ENCODE results near the gene ROR2. TPM values are rescaled to one million over a fixed set of nuclear protein-coding genes. Genes with fewer than 3 reads are reported as not detected.

The ROR2 gene
- polyA plus RNA-seq, 6 donors from 2014 or later = 0.05 TPM; not detected in 5

GRCh38 chr9:91700475-91700874 lies 249.6 kb downstream of the ROR2 start:
- no peak overlapping the region for H3K27ac Mint-ChIP-seq
- H3K36me3 Mint-ChIP-seq = peaks cover 0 to 6% of the 10 kb centered on the region in 2 donors
- H3K27me3 Mint-ChIP-seq = peaks cover 7 to 13% (median 10%) of the 10 kb centered on the region in 3 donors
- ATAC-seq (ENCODE audit: low read depth in 2 of 2) (no peak), DNase-seq (no peak)
- H3K9me3 Mint-ChIP-seq = peaks cover 4 to 26% (median 16%) of the 10 kb centered on the region in 7 donors
- no peak overlapping the region for H3K4me3 Mint-ChIP-seq
- peaks cover under 1 to 4% (median 4%) of the 10 kb centered on the region in 3 donors for H3K4me1 Mint-ChIP-seq

GRCh38 chr9:91698266-91698665 lies 251.8 kb downstream of the ROR2 start:
- Mint-ChIP-seq H3K4me1 (peaks cover 4 to 5% (median 4%) of the 10 kb centered on the region in 3 donors), H3K4me3 (no peak overlapping the region), H3K27ac (no peak overlapping the region), H3K27me3 (peaks cover 8 to 20% (median 16%) of the 10 kb centered on the region in 3 donors), H3K36me3 (no peaks in the 10 kb centered on the region), H3K9me3 (peaks cover under 1 to 13% (median 5%) of the 10 kb centered on the region in 7 donors)
- DNase-seq (no peak), ATAC-seq (ENCODE audit: low read depth in 2 of 2) (no peak)

- DNase-seq (no peak), ATAC-seq (ENCODE audit: low read depth in 2 of 2) (no peak)
- Mint-ChIP-seq H3K27ac (no peak overlapping the region), H3K27me3 (peaks cover 5 to 23% (median 17%) of the 10 kb centered on the region in 3 donors), H3K9me3 (peaks cover 0 to 5% (median under 1%) of the 10 kb centered on the region in 7 donors), H3K4me1 (peaks cover 4 to 5% (median 4%) of the 10 kb centered on the region in 3 donors), H3K36me3 (no peaks in the 10 kb centered on the region), H3K4me3 (no peak overlapping the region)
Measured at GRCh38 chr9:91697201-91697600, 252.8 kb downstream of the ROR2 start.

GRCh38 chr9:91694081-91694870 lies 255.8 kb downstream of the ROR2 start:
- Mint-ChIP-seq H3K4me1 (peaks cover 4 to 5% (median 4%) of the 10 kb centered on the region in 3 donors), H3K9me3 (peaks cover 0 to 5% (median 0%) of the 10 kb centered on the region in 7 donors), H3K27me3 (peaks cover 8 to 17% (median 11%) of the 10 kb centered on the region in 3 donors), H3K4me3 (no peak overlapping the region), H3K36me3 (no peaks in the 10 kb centered on the region), H3K27ac (no peak overlapping the region)
- no peak for DNase-seq
- no peak for ATAC-seq (ENCODE audit: low read depth in 2 of 2)

- Mint-ChIP-seq H3K36me3 (no peaks in the 10 kb centered on the region), H3K4me3 (no peak overlapping the region), H3K4me1 (peaks cover 4 to 5% (median 4%) of the 10 kb centered on the region in 3 donors), H3K9me3 (peaks cover 0 to 5% (median 0%) of the 10 kb centered on the region in 7 donors), H3K27ac (no peak overlapping the region), H3K27me3 (peaks cover 8 to 17% (median 11%) of the 10 kb centered on the region in 3 donors)
- DNase-seq (no peak), ATAC-seq (ENCODE audit: low read depth in 2 of 2) (no peak)
Measured at GRCh38 chr9:91693226-91693625, 256.8 kb downstream of the ROR2 start.

- peak overlapping the region in 2 of 6 donors; percentile 14 to 25 for H3K27ac Mint-ChIP-seq
- no peaks in the 10 kb centered on the region for H3K36me3 Mint-ChIP-seq
- ATAC-seq (ENCODE audit: low read depth in 2 of 2) (no peak), DNase-seq (no peak)
- no peak overlapping the region for H3K4me3 Mint-ChIP-seq
- peaks cover 0 to 5% (median 0%) of the 10 kb centered on the region in 7 donors for H3K9me3 Mint-ChIP-seq
- peaks cover 7 to 17% (median 8%) of the 10 kb centered on the region in 3 donors for H3K27me3 Mint-ChIP-seq
- peaks cover 0 to 5% (median 0%) of the 10 kb centered on the region in 3 donors for H3K4me1 Mint-ChIP-seq
Measured at GRCh38 chr9:91690540-91691249, 259.3 kb downstream of the ROR2 start.

- no peak for ATAC-seq (ENCODE audit: low read depth in 2 of 2)
- Mint-ChIP-seq H3K4me1 (no peaks in the 10 kb centered on the region), H3K9me3 (no peaks in the 10 kb centered on the region), H3K36me3 (no peaks in the 10 kb centered on the region), H3K27ac (no peak overlapping the region), H3K27me3 (peaks cover 7 to 9% (median 8%) of the 10 kb centered on the region in 3 donors), H3K4me3 (no peak overlapping the region)
- DNase-seq = no peak
Measured at GRCh38 chr9:91689006-91689405, 261.0 kb downstream of the ROR2 start.

GRCh38 chr9:91683269-91683668 lies 266.8 kb downstream of the ROR2 start:
- no peaks in the 10 kb centered on the region for H3K36me3 Mint-ChIP-seq
- ATAC-seq (ENCODE audit: low read depth in 2 of 2) = no peak
- H3K4me1 Mint-ChIP-seq = peaks cover 3 to 6% (median 5%) of the 10 kb centered on the region in 3 donors

GRCh38 chr9:91682806-91683205 lies 267.2 kb downstream of the ROR2 start:
- Mint-ChIP-seq H3K36me3 (no peaks in the 10 kb centered on the region), H3K4me3 (no peak overlapping the region), H3K27ac (peak overlapping the region in 1 of 6 donors; percentile 49), H3K9me3 (no peaks in the 10 kb centered on the region), H3K27me3 (peaks cover 21 to 39% (median 26%) of the 10 kb centered on the region in 3 donors), H3K4me1 (peaks cover 3 to 6% (median 5%) of the 10 kb centered on the region in 3 donors)
- DNase-seq (no peak), ATAC-seq (ENCODE audit: low read depth in 2 of 2) (no peak)

More at GRCh38 chr9:91683269-91683668, 266.8 kb downstream of the ROR2 start:
- peaks cover 18 to 39% (median 26%) of the 10 kb centered on the region in 3 donors for H3K27me3 Mint-ChIP-seq
- DNase-seq = no peak
- H3K27ac Mint-ChIP-seq = no peak overlapping the region
- H3K4me3 Mint-ChIP-seq = no peak overlapping the region
- H3K9me3 Mint-ChIP-seq = no peaks in the 10 kb centered on the region

GRCh38 chr9:91681461-91682305 lies 268.3 kb downstream of the ROR2 start:
- no peaks in the 10 kb centered on the region for H3K36me3 Mint-ChIP-seq
- peak; percentile 44 for DNase-seq
- H3K9me3 Mint-ChIP-seq = no peaks in the 10 kb centered on the region
- H3K4me1 Mint-ChIP-seq = peaks cover 3 to 6% (median 5%) of the 10 kb centered on the region in 3 donors
- peak overlapping the region in 1 of 6 donors; percentile 39 for H3K27ac Mint-ChIP-seq
- peak overlapping the region; percentile 60 to 84 (median 74) for H3K4me3 Mint-ChIP-seq
- ATAC-seq (ENCODE audit: low read depth in 2 of 2) = peak; percentile 89 to 93
- H3K27me3 Mint-ChIP-seq = peaks cover 26 to 47% (median 34%) of the 10 kb centered on the region in 3 donors

GRCh38 chr9:91680998-91681397 lies 269.0 kb downstream of the ROR2 start:
- Mint-ChIP-seq H3K4me3 (no peak overlapping the region), H3K9me3 (no peaks in the 10 kb centered on the region), H3K27ac (no peak overlapping the region), H3K36me3 (no peaks in the 10 kb centered on the region), H3K27me3 (peaks cover 26 to 48% (median 41%) of the 10 kb centered on the region in 3 donors), H3K4me1 (peaks cover 3 to 6% (median 5%) of the 10 kb centered on the region in 3 donors)
- ATAC-seq (ENCODE audit: low read depth in 2 of 2) (no peak), DNase-seq (no peak)

GRCh38 chr9:91680106-91680505 lies 269.9 kb downstream of the ROR2 start:
- no peak for DNase-seq
- Mint-ChIP-seq H3K27ac (no peak overlapping the region), H3K4me3 (no peak overlapping the region), H3K36me3 (no peaks in the 10 kb centered on the region), H3K27me3 (peaks cover 26 to 51% (median 43%) of the 10 kb centered on the region in 3 donors), H3K9me3 (no peaks in the 10 kb centered on the region), H3K4me1 (peaks cover 3 to 6% (median 5%) of the 10 kb centered on the region in 3 donors)
- no peak for ATAC-seq (ENCODE audit: low read depth in 2 of 2)

Data from naive B cell (primary cell).